Lung microvascular endothelial cell (primary cell): ENCODE data around the gene TRIB2. TPM values are rescaled to one million over a fixed set of nuclear protein-coding genes. Genes with fewer than 3 reads are reported as not detected.

Experiments used
- DNase-seq, 2 donors: peaks; one replicate each; pipeline versions ENCODE4 v3.0.0 to v3.0.0-alpha.2; 2010; ENCODE audit warnings: low read depth in 2 of 2
- total RNA-seq: library from RNA; depleted of rRNA; stranded (reverse); fragments of >200 nt; gene quantifications from 2 replicates; pipeline ENCODE4 v1.2.1, GENCODE V29; 2014

TRIB2 gene
- total RNA-seq, 1 donor from 2014 or later: 129 TPM

- DNase-seq: peak in 1 of 2 donors; percentile 95
Observed at GRCh38 chr2:12737738-12738485, 21.2 kb downstream of the TRIB2 start.

- DNase-seq: no peak
Observed at GRCh38 chr2:12739721-12740254, 23.1 kb downstream of the TRIB2 start.

DNA sequence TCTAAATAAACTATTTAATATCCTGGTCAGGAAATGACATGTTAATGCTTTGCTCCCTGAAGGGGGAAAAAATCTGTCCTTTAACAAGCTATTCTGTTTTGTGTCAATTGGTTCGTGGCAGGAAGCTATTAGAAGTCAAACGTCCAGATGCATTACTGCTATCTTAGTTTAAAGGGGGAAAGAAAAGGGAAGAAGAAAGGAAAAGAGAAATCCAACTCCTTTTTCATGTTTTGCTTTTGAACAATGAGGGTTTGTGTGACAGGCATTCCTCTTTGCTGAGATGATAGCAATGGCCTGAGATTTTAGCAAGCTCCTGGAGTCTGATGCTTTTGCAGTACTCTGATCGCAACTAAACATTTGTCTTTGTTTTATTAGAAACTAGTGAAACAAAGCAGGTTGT, 24.6 kb downstream of the TRIB2 start:
- DNase-seq: peak in 1 of 2 donors; percentile 17

DNA sequence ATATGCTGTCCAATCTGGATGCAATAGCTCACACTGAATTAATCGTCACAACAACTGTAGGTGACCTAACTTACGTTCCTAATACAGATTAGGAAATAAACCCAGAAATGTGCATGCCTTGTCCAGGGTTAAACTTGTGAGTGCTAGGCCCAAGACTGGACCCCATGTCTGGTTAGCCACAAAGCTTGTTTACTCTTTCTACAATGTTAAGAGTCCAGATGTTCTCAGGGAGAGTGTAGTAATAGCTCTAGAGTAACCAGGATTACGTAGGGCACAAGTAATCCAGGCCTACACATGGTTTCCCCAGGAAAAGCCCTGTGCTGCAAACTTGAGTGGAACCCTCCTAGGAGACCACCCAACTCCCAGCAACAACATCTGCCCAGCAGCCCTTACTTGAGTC, 26.2 kb downstream of the TRIB2 start:
- no peak for DNase-seq

- DNase-seq: no peak
Observed at GRCh38 chr2:12750166-12750905, 33.6 kb downstream of the TRIB2 start.

DNA sequence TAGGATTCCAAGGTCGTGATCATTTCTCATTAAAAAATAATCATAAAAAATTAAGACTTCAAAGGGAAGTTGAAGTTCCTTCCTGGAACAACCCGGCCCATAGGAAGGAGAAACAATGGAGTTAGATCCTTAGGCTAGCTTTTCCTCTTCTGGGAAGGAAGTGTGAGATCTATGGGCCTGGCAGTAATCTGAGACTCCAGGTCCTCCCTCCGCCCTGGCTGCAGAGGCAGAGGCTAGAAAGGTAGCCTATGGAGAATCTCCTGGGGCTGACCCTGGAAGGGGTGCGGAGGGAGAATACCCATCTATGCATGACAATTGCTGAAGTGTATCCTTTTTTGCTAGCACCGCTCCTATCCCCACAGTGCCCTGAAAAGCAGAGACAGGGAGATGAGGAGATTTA, 37.9 kb downstream of the TRIB2 start:
- no peak for DNase-seq

DNA sequence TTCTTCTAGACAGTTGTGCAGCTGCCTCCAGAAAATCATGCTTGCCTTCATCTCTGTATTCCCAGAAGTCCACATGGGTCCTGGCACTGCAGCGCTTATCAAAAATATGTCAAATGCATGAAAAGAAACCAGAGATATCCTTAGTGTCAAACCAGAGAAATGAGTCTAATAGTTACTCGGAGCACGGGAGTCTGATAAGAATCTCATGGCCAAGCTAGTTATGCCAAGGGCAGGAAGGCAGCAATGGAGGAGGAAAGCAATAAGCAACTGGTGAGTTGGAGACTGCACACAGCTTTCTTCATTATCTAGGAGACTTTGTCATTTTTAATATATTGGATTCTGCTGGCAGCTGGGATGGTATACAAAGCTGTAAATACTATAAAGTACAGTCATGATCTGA, 38.6 kb downstream of the TRIB2 start:
- no peak for DNase-seq

DNA sequence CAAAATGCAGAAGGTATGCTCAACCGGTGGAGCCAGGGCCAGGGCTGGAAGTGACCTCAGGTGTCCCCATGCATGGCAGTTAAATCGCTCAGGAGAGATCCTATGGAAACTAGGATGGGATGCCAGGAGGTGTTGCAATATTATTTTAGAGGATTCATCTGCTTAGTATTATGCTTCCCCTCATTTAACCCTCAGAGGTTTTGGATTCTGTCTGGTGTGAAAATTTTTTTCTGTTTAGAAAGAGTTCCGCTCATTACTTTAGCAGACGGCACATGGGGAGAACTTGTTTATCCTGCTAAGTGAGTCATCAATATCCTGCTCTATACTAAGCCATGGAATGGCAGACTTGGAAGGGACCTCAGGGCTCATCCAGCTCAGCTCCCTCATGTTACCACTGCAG, 42.5 kb downstream of the TRIB2 start:
- peak; percentile 87 to 97 for DNase-seq

- peak in 1 of 2 donors; percentile 15 for DNase-seq
Observed at GRCh38 chr2:12761104-12761503, 44.4 kb downstream of the TRIB2 start.

DNA sequence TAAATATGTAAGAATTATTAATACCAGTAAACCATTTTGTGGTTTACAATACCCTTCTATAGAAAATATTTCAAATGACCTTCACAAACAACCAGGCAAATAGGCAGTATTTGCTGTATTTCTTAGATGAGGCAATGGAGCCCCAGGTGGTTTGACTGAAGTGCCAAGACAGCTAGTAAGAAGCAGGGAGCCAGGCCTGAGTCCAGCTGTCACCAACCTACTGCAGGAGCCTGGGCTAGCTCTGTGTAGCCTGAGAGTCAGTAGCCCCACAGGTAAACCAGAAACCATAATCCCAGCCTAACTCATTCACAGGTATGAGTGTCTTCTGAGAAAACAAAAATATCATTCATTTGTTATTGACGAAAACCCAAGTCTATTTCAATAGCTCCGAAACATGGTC, 45.6 kb downstream of the TRIB2 start:
- no peak for DNase-seq

GRCh38 chr2:12762976-12763375, 46.2 kb downstream of the TRIB2 start:
- DNase-seq: no peak

DNA sequence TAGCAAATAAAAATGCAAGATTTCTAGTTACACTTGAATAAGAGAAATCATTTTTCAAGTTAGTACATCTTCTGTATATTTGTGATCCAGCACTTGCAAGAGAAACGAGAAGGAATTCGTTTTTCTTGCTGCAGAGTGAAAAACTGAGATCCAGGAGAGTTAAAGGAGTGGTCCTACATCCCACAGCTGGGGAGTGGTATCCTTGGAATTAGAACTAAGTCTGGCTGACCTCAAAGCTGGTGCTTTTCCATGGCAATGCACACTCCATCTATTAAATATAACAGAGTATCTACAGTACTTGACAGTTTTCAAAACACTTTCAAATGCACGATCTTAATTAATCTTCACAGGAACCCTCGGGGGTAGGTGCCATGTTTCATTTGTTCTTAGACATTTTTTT, 46.8 kb downstream of the TRIB2 start:
- DNase-seq: no peak

DNA sequence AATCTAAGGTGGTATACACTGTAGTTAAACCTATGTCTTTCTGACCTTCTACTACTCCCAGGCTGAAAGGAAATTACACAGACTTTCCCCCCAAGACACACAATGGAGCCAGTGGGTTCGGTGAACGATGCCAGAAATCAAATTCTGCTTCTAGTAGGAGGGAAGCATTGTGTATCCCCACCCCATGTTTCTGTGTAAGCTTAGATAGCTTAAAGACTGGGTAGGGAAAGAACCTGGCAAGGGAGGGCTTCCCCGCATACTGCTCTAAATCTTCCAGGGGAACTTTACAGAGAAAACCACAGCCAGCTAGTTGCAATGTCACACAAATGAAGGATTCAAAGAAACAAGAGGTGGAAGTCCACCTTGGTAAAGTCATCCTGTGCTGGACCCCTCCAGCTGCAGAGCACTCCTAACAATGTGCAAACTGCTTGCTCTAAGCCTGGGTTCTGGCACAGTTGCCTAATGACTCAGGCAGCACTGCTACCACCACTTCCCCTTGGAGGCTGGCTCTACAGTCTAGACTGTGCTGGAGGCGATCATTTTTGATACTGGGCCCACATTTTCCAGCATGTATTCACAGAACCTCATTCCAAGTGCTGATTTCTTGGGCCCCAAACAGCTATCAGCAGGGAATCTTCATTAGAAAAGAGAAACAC, 47.5 kb downstream of the TRIB2 start:
- peak; percentile 37 to 82 for DNase-seq

DNA sequence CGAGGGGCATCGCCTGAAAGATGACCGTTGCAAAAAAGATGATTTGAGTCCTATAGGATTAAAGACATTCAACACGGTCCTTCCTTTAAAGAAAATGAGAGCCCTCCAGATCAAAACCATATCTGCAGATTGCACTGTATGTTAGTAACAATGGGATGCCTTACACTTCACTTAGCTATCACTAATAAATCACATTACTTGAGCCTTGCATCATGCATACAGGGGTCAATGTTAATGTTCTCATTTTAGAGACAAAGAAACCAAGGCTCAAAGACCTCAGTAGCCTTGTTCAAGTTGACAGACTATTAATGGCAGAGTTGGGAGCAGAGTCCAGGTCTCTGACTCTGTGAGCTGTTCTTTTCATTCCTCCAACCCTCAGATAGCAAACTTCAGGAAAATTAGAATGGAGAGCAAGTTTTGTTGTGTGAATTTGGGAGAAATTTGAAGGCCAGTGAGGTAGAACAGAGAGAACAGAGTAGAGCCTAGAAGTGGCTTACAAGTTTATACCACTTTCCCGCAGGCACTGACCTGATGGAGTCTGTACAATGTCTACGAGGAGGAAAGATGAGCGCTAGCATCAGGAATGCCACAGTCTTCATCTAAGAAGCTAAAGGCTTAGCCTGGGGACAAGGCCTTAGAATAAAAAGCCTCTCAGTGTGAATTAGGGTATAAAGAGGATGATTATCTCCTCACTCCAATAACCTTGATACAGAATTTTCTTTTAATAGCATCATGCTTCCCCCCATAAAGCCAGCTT, 48.3 kb downstream of the TRIB2 start:
- no peak for DNase-seq

DNA sequence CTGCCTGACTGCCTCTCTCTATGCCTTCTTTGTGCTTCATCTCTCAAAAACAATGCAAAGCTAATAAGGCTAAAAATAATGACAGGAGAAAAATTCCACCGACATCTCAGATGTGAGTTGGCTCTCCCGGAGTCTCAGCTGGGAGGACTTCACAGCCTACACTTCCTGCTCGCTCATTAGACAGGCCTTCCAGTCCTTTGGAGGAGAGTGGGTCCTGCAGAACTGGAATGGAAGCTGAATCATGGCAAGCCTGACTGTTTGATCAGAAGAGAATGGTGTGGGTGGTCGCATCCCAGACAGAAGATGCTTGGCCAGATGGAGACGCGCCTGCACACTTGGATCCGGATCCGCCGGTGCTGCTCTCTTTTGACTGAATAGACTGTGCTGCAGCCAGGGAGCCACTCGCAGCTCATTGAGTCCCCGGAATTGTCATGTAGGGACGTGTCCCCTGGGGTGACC, 49.7 kb downstream of the TRIB2 start:
- peak in 1 of 2 donors; percentile 28 for DNase-seq

- no peak for DNase-seq
Observed at GRCh38 chr2:12767541-12767940, 50.8 kb downstream of the TRIB2 start.

DNA sequence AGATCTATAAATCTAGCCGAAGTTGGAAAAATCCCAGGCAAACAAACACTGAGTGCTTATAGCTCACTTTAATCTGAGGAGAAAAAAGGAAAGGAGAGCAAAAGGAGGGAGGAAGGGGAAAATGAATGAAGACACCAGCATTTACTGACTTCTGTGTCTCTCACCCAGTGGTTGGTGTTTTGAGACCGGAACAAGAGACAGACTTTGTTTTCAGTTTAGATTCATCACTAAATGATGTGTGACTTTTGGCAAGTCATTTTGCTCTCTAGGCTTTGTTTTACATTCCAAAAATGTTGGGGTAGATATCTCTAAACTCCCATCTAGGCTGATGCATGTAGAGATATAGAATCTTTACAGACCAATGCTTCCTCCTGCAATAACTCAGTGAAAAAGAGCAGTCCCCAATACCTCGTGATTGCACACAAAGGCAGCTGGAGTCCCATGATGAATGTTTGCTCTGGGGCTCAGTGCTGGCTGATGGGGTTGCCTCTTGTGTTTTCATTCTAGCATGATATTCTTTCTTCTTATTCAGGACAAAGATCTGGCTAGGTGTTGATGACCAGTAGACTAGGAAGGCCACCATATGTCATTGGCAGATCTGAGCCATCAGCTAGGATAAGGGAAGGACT, 51.4 kb downstream of the TRIB2 start:
- no peak for DNase-seq

- no peak for DNase-seq
Observed at GRCh38 chr2:12769492-12770105, 52.9 kb downstream of the TRIB2 start.

DNA sequence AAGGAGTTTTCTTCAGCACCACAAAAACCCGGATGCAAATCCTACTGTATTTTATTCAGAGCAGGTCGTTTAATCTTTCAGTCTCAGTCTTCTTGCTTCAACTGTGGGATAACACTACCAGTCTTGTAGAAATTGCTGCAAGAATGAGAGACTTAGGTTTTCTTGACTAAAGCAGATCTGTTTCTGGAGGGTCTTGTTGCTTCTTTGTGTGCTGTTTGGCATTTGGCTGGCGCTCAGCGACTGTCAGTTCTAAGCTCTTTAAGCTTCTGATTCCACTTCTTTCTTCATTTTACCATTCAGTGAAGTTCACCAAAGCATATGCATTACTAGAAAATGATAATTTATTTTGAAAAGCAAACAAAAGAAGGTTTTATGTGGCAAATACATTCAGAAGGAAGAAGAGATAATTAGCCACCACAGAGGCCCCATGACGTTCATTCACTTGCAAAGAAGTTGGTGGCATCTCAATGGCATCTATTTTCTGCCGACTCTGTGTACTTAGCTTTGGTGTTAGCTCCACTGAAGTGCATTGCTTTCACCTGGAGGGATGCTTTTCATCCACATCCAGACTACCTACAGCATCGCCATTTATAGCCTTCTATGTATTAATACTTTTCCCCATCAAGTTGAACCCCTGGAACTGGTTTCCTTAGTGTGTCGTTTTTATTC, 53.7 kb downstream of the TRIB2 start:
- no peak for DNase-seq

- no peak for DNase-seq
Observed at GRCh38 chr2:12771154-12771553, 54.4 kb downstream of the TRIB2 start.
